HG03432 (cell line): ENCODE data around the gene FAM241B.

ENCODE experiments used
- ATAC-seq: cut with Tn5 transposase; IDR thresholded peaks from one replicate; pipeline ENCODE4 v1.9.1; 2021; ENCODE audit warnings: mild to moderate bottlenecking, moderate library complexity; ENCODE audit not compliant: unreplicated experiment

Gene FAM241B

GRCh38 chr10:69633673-69634635, 3.9 kb downstream of the FAM241B start:
- ATAC-seq: no peak

GRCh38 chr10:69634759-69635425, 4.8 kb downstream of the FAM241B start:
- ATAC-seq: no peak

- no peak for ATAC-seq
These were observed 5.6 kb downstream of the FAM241B start for GRCh38 chr10:69635428-69636272.

GRCh38 chr10:69636273-69636575, 6.2 kb downstream of the FAM241B start:
- ATAC-seq: no peak

- no peak for ATAC-seq
These were observed 6.9 kb downstream of the FAM241B start for GRCh38 chr10:69636626-69637605.

GRCh38 chr10:69638642-69639041, 8.6 kb downstream of the FAM241B start:
- no peak for ATAC-seq

- ATAC-seq: no peak
These were observed 9.5 kb downstream of the FAM241B start for GRCh38 chr10:69639291-69640195.

- ATAC-seq: no peak
These were observed 10.3 kb downstream of the FAM241B start for GRCh38 chr10:69640196-69640980.

GRCh38 chr10:69641261-69641980, 11.4 kb downstream of the FAM241B start:
- no peak for ATAC-seq

- no peak for ATAC-seq
These were observed 12.7 kb downstream of the FAM241B start for GRCh38 chr10:69642747-69643146.

GRCh38 chr10:69643779-69644657, 14.0 kb downstream of the FAM241B start:
- no peak for ATAC-seq

- ATAC-seq: no peak
These were observed 14.7 kb downstream of the FAM241B start for GRCh38 chr10:69644658-69645295.

- ATAC-seq: no peak
These were observed 15.5 kb downstream of the FAM241B start for GRCh38 chr10:69645296-69646184.

- ATAC-seq: no peak
These were observed 16.4 kb downstream of the FAM241B start for GRCh38 chr10:69646185-69647060.
